ENCODE results near the gene TNS3. TPM values are rescaled to one million over a fixed set of nuclear protein-coding genes. Genes with fewer than 3 reads are reported as not detected.

Gene TNS3
- total RNA-seq, 2 experiments from 2014 or later = not detected

DNA sequence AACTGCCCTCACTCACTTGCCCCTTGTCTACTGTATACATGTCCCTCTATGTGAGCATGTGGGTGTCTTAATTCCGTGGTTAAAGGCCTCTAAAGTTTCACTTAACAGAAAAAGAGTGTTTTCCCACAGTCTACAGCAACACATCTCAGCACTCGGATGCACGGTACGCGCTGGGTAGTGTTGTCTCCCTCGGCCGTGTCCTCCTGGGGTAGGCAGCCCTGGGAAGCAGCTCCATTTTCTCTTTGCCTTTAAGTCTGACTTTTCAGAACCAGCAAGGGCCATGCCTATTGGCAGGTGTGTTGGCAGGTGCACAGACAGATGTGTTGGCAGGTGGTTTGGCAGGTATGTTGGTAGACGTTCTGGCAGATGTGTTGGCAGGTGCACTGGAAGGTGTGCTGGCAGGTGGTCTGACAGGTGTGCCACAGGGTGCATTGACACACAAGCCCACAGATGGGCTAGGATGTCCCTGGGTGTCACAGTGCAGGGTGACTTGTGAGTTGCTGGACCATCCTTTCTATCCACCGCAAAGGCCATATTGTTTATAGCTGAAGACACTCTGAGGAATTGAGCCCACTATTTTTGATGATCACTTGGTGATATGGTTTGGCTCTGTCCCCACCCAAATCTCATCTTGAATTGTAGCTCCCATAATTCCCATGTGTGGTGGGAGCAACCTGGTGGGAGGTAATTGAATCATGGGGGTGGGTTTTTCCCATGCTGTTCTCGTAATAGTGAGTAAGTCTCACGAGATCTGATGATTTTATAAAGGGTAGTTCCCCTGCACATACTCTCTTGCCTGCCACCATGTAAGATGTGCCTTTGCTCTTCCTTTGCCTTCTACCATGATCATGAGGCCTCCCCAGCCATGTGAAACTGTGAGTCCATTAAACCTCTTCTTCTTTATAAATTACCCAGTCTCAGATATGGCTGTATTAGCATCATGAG, 296.9 kb downstream of the TNS3 start:
- H3K4me3 Mint-ChIP-seq = no peak overlapping the region
- ATAC-seq (no peak), DNase-seq (no peak)
- H3K36me3 Mint-ChIP-seq (ENCODE audit: low read depth) = no peaks in the 10 kb centered on the region
- H3K9me3 Mint-ChIP-seq (ENCODE audit: insufficient read depth) = peaks cover 4% of the 10 kb centered on the region
- CTCF ChIA-PET = no interaction called here
- H3K27me3 Mint-ChIP-seq (ENCODE audit: low read depth) = no peaks in the 10 kb centered on the region
- H3K4me1 Mint-ChIP-seq (ENCODE audit: low read depth) = no peaks in the 10 kb centered on the region
- no peak overlapping the region for H3K27ac Mint-ChIP-seq
- POLR2A ChIA-PET = no interaction called here

DNA sequence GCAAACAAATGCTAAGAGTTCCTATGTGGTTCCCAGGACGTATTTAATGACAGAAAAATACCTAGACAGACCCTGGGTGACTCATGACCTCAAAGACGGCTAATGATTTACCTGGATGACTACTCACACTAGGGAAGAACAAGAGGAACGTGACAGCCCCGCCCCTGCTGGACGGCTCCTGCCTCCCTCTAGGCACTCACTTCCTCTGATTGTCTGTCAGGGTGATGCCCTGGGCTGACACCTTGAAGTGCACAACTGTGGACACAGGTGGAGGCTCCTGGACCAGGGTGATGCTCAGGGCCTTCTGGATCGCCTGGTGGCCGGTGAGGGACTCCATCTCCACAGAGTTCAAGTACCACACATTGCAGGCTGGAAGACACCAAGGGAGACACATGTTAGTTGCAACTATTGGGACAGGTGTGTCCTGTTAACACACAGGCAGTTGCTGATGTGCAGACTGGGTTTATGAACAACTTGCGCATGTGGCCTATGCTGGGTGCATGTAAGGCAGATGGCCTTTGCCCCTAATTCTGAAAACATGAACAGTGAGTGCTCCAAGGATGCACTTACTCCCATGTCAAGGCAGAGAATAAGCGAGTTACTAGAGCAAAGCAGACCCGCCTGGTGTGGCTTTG, 298.3 kb downstream of the TNS3 start:
- ChIA-PET POLR2A (no interaction called here), CTCF (no interaction called here)
- H3K27me3 Mint-ChIP-seq (ENCODE audit: low read depth) = no peaks in the 10 kb centered on the region
- no peaks in the 10 kb centered on the region for H3K4me1 Mint-ChIP-seq (ENCODE audit: low read depth)
- ATAC-seq (no peak), DNase-seq (no peak)
- no peak overlapping the region for H3K4me3 Mint-ChIP-seq
- no peak overlapping the region for H3K27ac Mint-ChIP-seq
- no peaks in the 10 kb centered on the region for H3K9me3 Mint-ChIP-seq (ENCODE audit: insufficient read depth)
- H3K36me3 Mint-ChIP-seq (ENCODE audit: low read depth) = no peaks in the 10 kb centered on the region

- H3K9me3 Mint-ChIP-seq (ENCODE audit: insufficient read depth) = no peaks in the 10 kb centered on the region
- no peak overlapping the region for H3K4me3 Mint-ChIP-seq
- H3K27me3 Mint-ChIP-seq (ENCODE audit: low read depth) = no peaks in the 10 kb centered on the region
- no peak overlapping the region for H3K27ac Mint-ChIP-seq
- POLR2A ChIA-PET = no interaction called here
- H3K36me3 Mint-ChIP-seq (ENCODE audit: low read depth) = no peaks in the 10 kb centered on the region
- CTCF ChIA-PET = no interaction called here
- ATAC-seq (no peak), DNase-seq (no peak)
- H3K4me1 Mint-ChIP-seq (ENCODE audit: low read depth) = no peaks in the 10 kb centered on the region
Measured at GRCh38 chr7:47282790-47283496, 299.0 kb downstream of the TNS3 start.

DNA sequence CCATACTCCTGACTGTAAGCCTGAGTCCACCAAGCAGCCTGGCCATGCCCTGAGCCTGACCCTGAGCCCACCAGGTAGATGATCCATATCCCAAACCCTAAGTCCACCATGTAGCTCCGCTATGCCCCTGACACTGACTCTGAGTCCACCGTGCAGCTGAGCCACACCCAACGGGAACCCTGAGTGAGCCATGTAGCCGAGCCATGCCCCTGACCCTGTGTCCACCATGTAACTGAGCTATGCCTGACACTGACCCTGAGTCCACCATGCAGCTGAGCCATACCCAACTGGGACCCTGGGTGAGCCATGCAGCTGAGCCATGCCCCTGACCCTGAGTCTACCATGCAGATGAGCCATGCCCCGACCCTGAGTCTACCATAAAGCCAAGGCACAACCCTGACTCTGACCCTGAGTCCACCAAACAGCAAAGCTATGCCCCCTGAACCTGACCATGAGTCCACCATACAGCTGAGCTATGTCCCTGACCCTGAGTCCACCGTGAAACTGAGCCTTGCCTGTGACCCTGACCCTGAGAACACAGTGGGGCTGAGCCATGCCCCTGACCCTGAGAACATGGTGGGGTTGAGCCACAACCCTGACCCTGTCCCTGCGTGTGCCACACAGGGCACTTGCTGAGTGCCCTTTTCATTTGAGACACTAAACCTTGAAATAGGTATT, 299.8 kb downstream of the TNS3 start:
- Mint-ChIP-seq H3K4me3 (no peak overlapping the region), H3K9me3 (ENCODE audit: insufficient read depth) (no peaks in the 10 kb centered on the region), H3K4me1 (ENCODE audit: low read depth) (no peaks in the 10 kb centered on the region), H3K27me3 (ENCODE audit: low read depth) (no peaks in the 10 kb centered on the region), H3K27ac (no peak overlapping the region), H3K36me3 (ENCODE audit: low read depth) (no peaks in the 10 kb centered on the region)
- DNase-seq = no peak
- ChIA-PET POLR2A (no interaction called here), CTCF (no interaction called here)
- no peak for ATAC-seq

- no peaks in the 10 kb centered on the region for H3K9me3 Mint-ChIP-seq (ENCODE audit: insufficient read depth)
- DNase-seq (no peak), ATAC-seq (no peak)
- POLR2A ChIA-PET = no interaction called here
- no peak overlapping the region for H3K27ac Mint-ChIP-seq
- H3K4me1 Mint-ChIP-seq (ENCODE audit: low read depth) = no peaks in the 10 kb centered on the region
- H3K36me3 Mint-ChIP-seq (ENCODE audit: low read depth) = no peaks in the 10 kb centered on the region
- H3K4me3 Mint-ChIP-seq = no peak overlapping the region
- CTCF ChIA-PET = no interaction called here
- no peaks in the 10 kb centered on the region for H3K27me3 Mint-ChIP-seq (ENCODE audit: low read depth)
Measured at GRCh38 chr7:47281161-47281560, 300.8 kb downstream of the TNS3 start.

GRCh38 chr7:47280114-47280513, 301.8 kb downstream of the TNS3 start:
- CTCF ChIA-PET = no interaction called here

GRCh38 chr7:47278043-47278442, 303.9 kb downstream of the TNS3 start:
- no peak overlapping the region for H3K27ac Mint-ChIP-seq
- DNase-seq (no peak), ATAC-seq (no peak)
- no peaks in the 10 kb centered on the region for H3K9me3 Mint-ChIP-seq (ENCODE audit: insufficient read depth)
- H3K4me1 Mint-ChIP-seq (ENCODE audit: low read depth) = no peaks in the 10 kb centered on the region
- no peaks in the 10 kb centered on the region for H3K36me3 Mint-ChIP-seq (ENCODE audit: low read depth)
- ChIA-PET CTCF (interaction anchor here (1.7 kb wide), 1 partner anchor 11 kb away, joined by 3 read pairs; no protein-coding TSS in a partner anchor), POLR2A (no interaction called here)
- no peaks in the 10 kb centered on the region for H3K27me3 Mint-ChIP-seq (ENCODE audit: low read depth)
- no peak overlapping the region for H3K4me3 Mint-ChIP-seq

More at GRCh38 chr7:47280114-47280513, 301.8 kb downstream of the TNS3 start:
- DNase-seq = no peak
- H3K27me3 Mint-ChIP-seq (ENCODE audit: low read depth) = no peaks in the 10 kb centered on the region
- POLR2A ChIA-PET = no interaction called here
- no peaks in the 10 kb centered on the region for H3K4me1 Mint-ChIP-seq (ENCODE audit: low read depth)
- no peak for ATAC-seq
- no peaks in the 10 kb centered on the region for H3K9me3 Mint-ChIP-seq (ENCODE audit: insufficient read depth)
- H3K36me3 Mint-ChIP-seq (ENCODE audit: low read depth) = no peaks in the 10 kb centered on the region
- H3K27ac Mint-ChIP-seq = no peak overlapping the region
- no peak overlapping the region for H3K4me3 Mint-ChIP-seq

- Mint-ChIP-seq H3K27me3 (ENCODE audit: low read depth) (no peaks in the 10 kb centered on the region), H3K27ac (no peak overlapping the region), H3K9me3 (ENCODE audit: insufficient read depth) (no peaks in the 10 kb centered on the region), H3K4me3 (no peak overlapping the region), H3K36me3 (ENCODE audit: low read depth) (no peaks in the 10 kb centered on the region), H3K4me1 (ENCODE audit: low read depth) (no peaks in the 10 kb centered on the region)
- CTCF ChIA-PET = interaction anchor here (1.7 kb wide), 1 partner anchor 11 kb away, joined by 3 read pairs; no protein-coding TSS in a partner anchor
- ATAC-seq (no peak), DNase-seq (no peak)
- POLR2A ChIA-PET = no interaction called here
Measured at GRCh38 chr7:47277321-47277781, 304.6 kb downstream of the TNS3 start.

DNA sequence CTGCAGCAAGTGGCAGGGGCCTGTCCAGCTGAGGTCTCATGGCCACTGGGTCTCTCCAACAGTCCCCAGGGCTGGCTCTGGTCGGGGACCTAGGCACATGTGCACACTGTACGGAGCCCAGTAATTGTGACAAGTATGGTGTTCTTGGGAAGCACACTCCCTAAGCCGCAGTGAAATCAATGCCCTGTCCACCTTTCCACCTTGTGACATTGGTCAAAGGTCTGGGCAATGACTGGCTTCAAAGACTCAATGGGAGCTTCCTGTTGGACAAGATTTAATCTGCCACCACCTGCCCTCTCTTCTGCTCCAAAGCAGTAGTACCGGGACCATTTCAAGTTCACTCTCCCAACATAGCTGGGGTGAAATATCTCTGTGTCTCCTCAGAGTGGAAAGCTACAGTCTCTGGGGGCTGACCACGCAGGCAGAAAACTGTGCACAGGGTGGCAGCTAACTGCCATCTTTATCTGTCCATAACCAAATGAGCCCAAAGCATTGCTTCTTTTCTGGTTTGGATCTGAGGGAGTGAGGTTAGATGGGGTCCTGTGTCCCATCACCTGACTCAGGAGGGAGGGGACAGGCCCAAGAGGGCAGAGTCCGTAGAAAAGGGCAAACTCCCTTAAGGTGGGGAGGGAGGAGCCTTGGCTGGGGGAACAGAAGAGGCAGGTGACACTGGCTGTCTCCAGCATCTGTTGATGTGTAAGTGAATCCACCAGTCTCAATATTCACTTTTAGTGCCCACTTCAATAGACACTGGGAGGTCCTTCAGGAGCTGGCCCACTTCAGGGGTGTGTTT, 307.7 kb downstream of the TNS3 start:
- no peaks in the 10 kb centered on the region for H3K36me3 Mint-ChIP-seq (ENCODE audit: low read depth)
- CTCF ChIA-PET = interaction anchor here (2.4 kb wide), 1 partner anchor 8 kb away, joined by 12 read pairs; no protein-coding TSS in a partner anchor
- ATAC-seq (no peak), DNase-seq (no peak)
- H3K4me3 Mint-ChIP-seq = no peak overlapping the region
- POLR2A ChIA-PET = no interaction called here
- H3K27me3 Mint-ChIP-seq (ENCODE audit: low read depth) = no peaks in the 10 kb centered on the region
- H3K9me3 Mint-ChIP-seq (ENCODE audit: insufficient read depth) = no peaks in the 10 kb centered on the region
- no peak overlapping the region for H3K27ac Mint-ChIP-seq
- no peaks in the 10 kb centered on the region for H3K4me1 Mint-ChIP-seq (ENCODE audit: low read depth)

- CTCF ChIA-PET = no interaction called here
- Mint-ChIP-seq H3K36me3 (ENCODE audit: low read depth) (no peaks in the 10 kb centered on the region), H3K27ac (no peak overlapping the region), H3K9me3 (ENCODE audit: insufficient read depth) (no peaks in the 10 kb centered on the region), H3K4me1 (ENCODE audit: low read depth) (no peaks in the 10 kb centered on the region), H3K4me3 (no peak overlapping the region), H3K27me3 (ENCODE audit: low read depth) (no peaks in the 10 kb centered on the region)
- ATAC-seq = no peak
- DNase-seq = no peak
- POLR2A ChIA-PET = no interaction called here
Measured at GRCh38 chr7:47273088-47273487, 308.8 kb downstream of the TNS3 start.

- POLR2A ChIA-PET = interaction anchor here (0.6 kb wide), 1 partner anchor 379 kb away, joined by 3 read pairs; no protein-coding TSS in a partner anchor
- Mint-ChIP-seq H3K4me3 (no peak overlapping the region), H3K4me1 (ENCODE audit: low read depth) (no peaks in the 10 kb centered on the region), H3K36me3 (ENCODE audit: low read depth) (no peaks in the 10 kb centered on the region), H3K9me3 (ENCODE audit: insufficient read depth) (no peaks in the 10 kb centered on the region), H3K27ac (no peak overlapping the region), H3K27me3 (ENCODE audit: low read depth) (no peaks in the 10 kb centered on the region)
- DNase-seq (no peak), ATAC-seq (no peak)
- CTCF ChIA-PET = no interaction called here
Measured at GRCh38 chr7:47271749-47272148, 310.2 kb downstream of the TNS3 start.

Measured in activated CD8-positive, alpha-beta T cell treated with anti-CD3 and anti-CD28 coated beads, Interleukin-2, amount 10 ng/mL, durations not matched to agents 7 days and 5 days (primary cell).